HUES6 (cell line): ENCODE measurements around the gene CUBN.

Experiments
- H3K27ac ChIP-seq: 2 replicates; pipeline ENCODE4 v1.7.0; 2013; ENCODE audit warnings: low read depth, mild to moderate bottlenecking, low read length, inconsistent platforms
- H3K27me3 ChIP-seq: 2 replicates; pipeline ENCODE4 v1.6.1; 2013; ENCODE audit warnings: low read length; ENCODE audit not compliant: control insufficient read depth, insufficient read depth
- H3K36me3 ChIP-seq: 2 replicates; pipeline ENCODE4 v1.6.1; 2013; ENCODE audit warnings: low read length; ENCODE audit not compliant: control insufficient read depth, insufficient read depth
- H3K4me1 ChIP-seq: 2 replicates; pipeline ENCODE4 v1.6.1; 2013; ENCODE audit warnings: low read length; ENCODE audit not compliant: control insufficient read depth, insufficient read depth
- H3K4me3 ChIP-seq: 2 replicates; pipeline ENCODE4 v1.5.1; 2013; ENCODE audit warnings: low read depth, low read length
- H3K9ac ChIP-seq: one replicate; pipeline ENCODE4 v1.6.1; 2013; ENCODE audit warnings: mild to moderate bottlenecking, low read length
- H3K9me3 ChIP-seq: 2 replicates; pipeline ENCODE4 v1.6.1; 2013; ENCODE audit warnings: low read depth, low read length; ENCODE audit not compliant: control insufficient read depth, insufficient read depth

CUBN gene

GRCh38 chr10:17001961-17002749, 127.5 kb downstream of the CUBN start:
- no peaks in the 10 kb centered on the region for H3K27me3 ChIP-seq
- H3K36me3 ChIP-seq: no peaks in the 10 kb centered on the region
- no peak overlapping the region for H3K4me3 ChIP-seq
- no peaks in the 10 kb centered on the region; the same call in 1 of the 2 replicates for H3K4me1 ChIP-seq
- peak overlapping the region; percentile 29 for H3K9ac ChIP-seq
- peak overlapping the region; percentile 47; the same call in 1 of the 2 replicates for H3K27ac ChIP-seq
- H3K9me3 ChIP-seq: peaks cover 10% of the 10 kb centered on the region

- no peak overlapping the region for H3K9ac ChIP-seq
- no peak overlapping the region for H3K4me3 ChIP-seq
- no peaks in the 10 kb centered on the region for H3K36me3 ChIP-seq
- H3K4me1 ChIP-seq: no peaks in the 10 kb centered on the region; the same call in 1 of the 2 replicates
- H3K27me3 ChIP-seq: no peaks in the 10 kb centered on the region
- no peak overlapping the region for H3K27ac ChIP-seq
- H3K9me3 ChIP-seq: peaks cover 10% of the 10 kb centered on the region
These were observed 128.3 kb downstream of the CUBN start for GRCh38 chr10:17001297-17001744.

GRCh38 chr10:16999665-17000451, 129.8 kb downstream of the CUBN start:
- Histone ChIP-seq H3K9ac (no peak overlapping the region), H3K36me3 (no peaks in the 10 kb centered on the region), H3K27me3 (no peaks in the 10 kb centered on the region), H3K4me1 (no peaks in the 10 kb centered on the region; the same call in 1 of the 2 replicates), H3K27ac (no peak overlapping the region), H3K9me3 (0 out of 2 replicates have a peak, but pooled peaks cover 4% of the 10 kb centered on the region), H3K4me3 (no peak overlapping the region)

GRCh38 chr10:16996530-16996964, 133.1 kb downstream of the CUBN start:
- Histone ChIP-seq H3K9me3 (0 out of 2 replicates have a peak, but pooled peaks cover 4% of the 10 kb centered on the region), H3K4me1 (no peaks in the 10 kb centered on the region), H3K9ac (no peak overlapping the region), H3K27me3 (no peaks in the 10 kb centered on the region), H3K36me3 (no peaks in the 10 kb centered on the region), H3K27ac (peak overlapping the region; percentile 45; the same call in 1 of the 2 replicates), H3K4me3 (no peak overlapping the region)

- H3K27me3 ChIP-seq: no peaks in the 10 kb centered on the region
These were observed 133.6 kb downstream of the CUBN start for GRCh38 chr10:16995867-16996529.

GRCh38 chr10:16993186-16993585, 136.4 kb downstream of the CUBN start:
- Histone ChIP-seq H3K36me3 (no peaks in the 10 kb centered on the region), H3K27ac (no peak overlapping the region), H3K9ac (no peak overlapping the region)

More at GRCh38 chr10:16995867-16996529, 133.6 kb downstream of the CUBN start:
- 0 out of 2 replicates have a peak, but pooled peaks cover 1% of the 10 kb centered on the region for H3K9me3 ChIP-seq
- no peak overlapping the region for H3K4me3 ChIP-seq
- H3K27ac ChIP-seq: peak overlapping the region; percentile 45; the same call in 1 of the 2 replicates
- no peaks in the 10 kb centered on the region for H3K36me3 ChIP-seq
- no peak overlapping the region for H3K9ac ChIP-seq
- H3K4me1 ChIP-seq: no peaks in the 10 kb centered on the region

GRCh38 chr10:16992611-16993119, 136.9 kb downstream of the CUBN start:
- H3K36me3 ChIP-seq: no peaks in the 10 kb centered on the region
- no peaks in the 10 kb centered on the region for H3K27me3 ChIP-seq
- no peak overlapping the region for H3K27ac ChIP-seq
- no peak overlapping the region for H3K9ac ChIP-seq
- no peak overlapping the region for H3K4me3 ChIP-seq
- no peaks in the 10 kb centered on the region for H3K4me1 ChIP-seq
- H3K9me3 ChIP-seq: no peaks in the 10 kb centered on the region

More at GRCh38 chr10:16993186-16993585, 136.4 kb downstream of the CUBN start:
- Histone ChIP-seq H3K27me3 (no peaks in the 10 kb centered on the region), H3K9me3 (no peaks in the 10 kb centered on the region), H3K4me3 (no peak overlapping the region), H3K4me1 (no peaks in the 10 kb centered on the region)

- Histone ChIP-seq H3K36me3 (no peaks in the 10 kb centered on the region), H3K4me3 (no peak overlapping the region), H3K27me3 (no peaks in the 10 kb centered on the region), H3K4me1 (peaks cover 11% of the 10 kb centered on the region), H3K27ac (no peak overlapping the region), H3K9ac (no peak overlapping the region), H3K9me3 (no peaks in the 10 kb centered on the region)
These were observed 138.6 kb downstream of the CUBN start for GRCh38 chr10:16991011-16991410.

GRCh38 chr10:16989826-16990293, 139.8 kb downstream of the CUBN start:
- peaks cover 11% of the 10 kb centered on the region for H3K4me1 ChIP-seq
- H3K9me3 ChIP-seq: no peaks in the 10 kb centered on the region
- H3K27ac ChIP-seq: no peak overlapping the region
- H3K36me3 ChIP-seq: no peaks in the 10 kb centered on the region
- H3K9ac ChIP-seq: no peak overlapping the region
- H3K4me3 ChIP-seq: no peak overlapping the region
- no peaks in the 10 kb centered on the region for H3K27me3 ChIP-seq

GRCh38 chr10:16988900-16989299, 140.7 kb downstream of the CUBN start:
- Histone ChIP-seq H3K9ac (no peak overlapping the region), H3K4me3 (no peak overlapping the region), H3K4me1 (peaks cover 11% of the 10 kb centered on the region), H3K36me3 (no peaks in the 10 kb centered on the region), H3K9me3 (no peaks in the 10 kb centered on the region), H3K27ac (no peak overlapping the region), H3K27me3 (no peaks in the 10 kb centered on the region)
